ENCODE data around the gene E2F1.

DNA sequence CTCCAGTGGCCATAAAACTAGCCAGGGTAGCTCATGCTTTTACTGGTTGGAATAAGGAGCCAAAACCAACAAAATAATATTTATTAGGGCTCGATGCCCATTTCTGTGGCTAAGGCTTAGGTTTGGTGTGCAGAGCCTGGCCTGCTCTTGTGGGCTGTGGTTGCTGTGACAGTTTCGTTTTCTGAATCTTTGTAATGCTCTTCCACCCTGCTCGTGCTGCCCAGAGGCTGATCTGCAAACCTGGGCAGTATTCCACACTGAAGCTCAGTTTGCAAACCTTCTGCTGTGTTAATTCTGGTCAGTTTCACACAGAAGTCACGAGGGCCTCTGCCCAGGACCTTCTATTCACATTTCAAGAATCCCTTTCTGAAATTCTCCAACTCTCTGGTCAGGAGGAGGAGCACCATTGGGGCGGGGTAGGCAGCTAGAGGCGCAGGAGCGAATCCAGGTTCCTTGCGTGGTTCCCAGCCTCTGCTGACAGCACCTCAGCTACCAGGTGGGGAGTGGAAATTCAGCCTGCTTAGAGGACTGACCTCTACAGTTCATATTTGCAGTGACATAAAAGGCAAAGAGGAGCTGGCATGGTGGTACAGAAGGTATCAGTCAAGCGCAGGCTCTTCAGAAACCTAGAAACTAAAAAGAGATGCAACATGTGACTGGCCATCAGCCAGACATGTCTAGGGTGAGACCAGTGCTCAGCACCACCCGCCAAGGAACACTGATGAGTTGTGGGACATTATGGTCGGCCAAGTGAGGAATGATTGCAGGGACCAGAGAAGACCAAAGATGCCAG lies 38.4 kb downstream of the E2F1 start:
- TF ChIP-seq, protein P1, sequence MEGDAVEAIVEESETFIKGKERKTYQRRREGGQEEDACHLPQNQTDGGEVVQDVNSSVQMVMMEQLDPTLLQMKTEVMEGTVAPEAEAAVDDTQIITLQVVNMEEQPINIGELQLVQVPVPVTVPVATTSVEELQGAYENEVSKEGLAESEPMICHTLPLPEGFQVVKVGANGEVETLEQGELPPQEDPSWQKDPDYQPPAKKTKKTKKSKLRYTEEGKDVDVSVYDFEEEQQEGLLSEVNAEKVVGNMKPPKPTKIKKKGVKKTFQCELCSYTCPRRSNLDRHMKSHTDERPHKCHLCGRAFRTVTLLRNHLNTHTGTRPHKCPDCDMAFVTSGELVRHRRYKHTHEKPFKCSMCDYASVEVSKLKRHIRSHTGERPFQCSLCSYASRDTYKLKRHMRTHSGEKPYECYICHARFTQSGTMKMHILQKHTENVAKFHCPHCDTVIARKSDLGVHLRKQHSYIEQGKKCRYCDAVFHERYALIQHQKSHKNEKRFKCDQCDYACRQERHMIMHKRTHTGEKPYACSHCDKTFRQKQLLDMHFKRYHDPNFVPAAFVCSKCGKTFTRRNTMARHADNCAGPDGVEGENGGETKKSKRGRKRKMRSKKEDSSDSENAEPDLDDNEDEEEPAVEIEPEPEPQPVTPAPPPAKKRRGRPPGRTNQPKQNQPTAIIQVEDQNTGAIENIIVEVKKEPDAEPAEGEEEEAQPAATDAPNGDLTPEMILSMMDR (IDR thresholded peaks at IDR 0.05; ENCODE audit: extremely low read depth in 1 of 2, insufficient read depth in 1 of 2, low read depth in 1 of 2, low read length in 2 of 2): no peak
- no peak for TF ChIP-seq POLR2A (IDR thresholded peaks at IDR 0.05; ENCODE audit: low read depth, low read length)
- TF ChIP-seq POLR2AphosphoS5 (IDR thresholded peaks at IDR 0.05; ENCODE audit: insufficient read depth, low read depth, low read length): no peak
- TF ChIP-seq, protein P2, sequence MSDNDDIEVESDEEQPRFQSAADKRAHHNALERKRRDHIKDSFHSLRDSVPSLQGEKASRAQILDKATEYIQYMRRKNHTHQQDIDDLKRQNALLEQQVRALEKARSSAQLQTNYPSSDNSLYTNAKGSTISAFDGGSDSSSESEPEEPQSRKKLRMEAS (IDR thresholded peaks at IDR 0.05; ENCODE audit: insufficient read depth, insufficient read length): no peak
- no peak for TF ChIP-seq GATA2 (IDR thresholded peaks at IDR 0.05; ENCODE audit: insufficient read depth, insufficient read length, low read depth, low read length)
